ENCODE data around the gene CDH11.

CDH11 gene

DNA sequence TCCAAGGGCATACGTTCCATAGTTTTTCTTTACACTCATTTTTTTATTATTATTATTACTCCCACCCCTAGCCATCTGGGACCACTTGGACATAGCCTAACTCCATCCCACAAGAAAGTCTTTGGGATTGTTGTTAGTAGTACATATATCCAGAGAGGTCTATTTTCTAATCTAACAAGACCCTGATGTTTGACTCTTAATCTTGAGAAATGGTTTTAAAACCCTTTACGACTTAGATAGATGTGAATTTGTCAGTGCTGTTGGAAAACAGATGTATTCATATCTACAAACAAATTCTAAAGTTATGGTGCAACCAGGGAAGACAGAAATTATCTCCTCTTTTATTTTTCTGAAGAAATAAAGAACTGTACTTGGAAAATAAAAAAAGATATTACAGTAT lies 197.8 kb downstream of the CDH11 start:
- TF ChIP-seq, protein P1, sequence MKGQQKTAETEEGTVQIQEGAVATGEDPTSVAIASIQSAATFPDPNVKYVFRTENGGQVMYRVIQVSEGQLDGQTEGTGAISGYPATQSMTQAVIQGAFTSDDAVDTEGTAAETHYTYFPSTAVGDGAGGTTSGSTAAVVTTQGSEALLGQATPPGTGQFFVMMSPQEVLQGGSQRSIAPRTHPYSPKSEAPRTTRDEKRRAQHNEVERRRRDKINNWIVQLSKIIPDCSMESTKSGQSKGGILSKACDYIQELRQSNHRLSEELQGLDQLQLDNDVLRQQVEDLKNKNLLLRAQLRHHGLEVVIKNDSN (IDR thresholded peaks at IDR 0.05), result no peak
- TF ChIP-seq CREB1 (IDR thresholded peaks at IDR 0.05; ENCODE audit: low read depth), result no peak
- no peak for TF ChIP-seq TAF1 (IDR thresholded peaks at IDR 0.05; ENCODE audit: low read depth)
- TF ChIP-seq RAD21 (IDR thresholded peaks at IDR 0.05; ENCODE audit: low read depth), result no peak
- no peak for TF ChIP-seq FOXM1 (IDR thresholded peaks at IDR 0.05; ENCODE audit: borderline replicate concordance, low read depth)
- TF ChIP-seq TCF12 (IDR thresholded peaks at IDR 0.05; ENCODE audit: low read depth), result no peak
- no peak for TF ChIP-seq TEAD4 (IDR thresholded peaks at IDR 0.05)
- TF ChIP-seq ZBTB7A (IDR thresholded peaks at IDR 0.05; ENCODE audit: low read depth), result no peak
- TF ChIP-seq YY1 (IDR thresholded peaks at IDR 0.05; ENCODE audit: low read depth), result no peak
- TF ChIP-seq REST (IDR thresholded peaks at IDR 0.05; ENCODE audit: low read depth), result no peak
- TF ChIP-seq, protein P2, sequence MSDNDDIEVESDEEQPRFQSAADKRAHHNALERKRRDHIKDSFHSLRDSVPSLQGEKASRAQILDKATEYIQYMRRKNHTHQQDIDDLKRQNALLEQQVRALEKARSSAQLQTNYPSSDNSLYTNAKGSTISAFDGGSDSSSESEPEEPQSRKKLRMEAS (IDR thresholded peaks at IDR 0.05), result no peak
- TF ChIP-seq EGR1 (IDR thresholded peaks at IDR 0.05), result no peak
- no peak for TF ChIP-seq CEBPB (IDR thresholded peaks at IDR 0.05)
- no peak for TF ChIP-seq NFIC (IDR thresholded peaks at IDR 0.05)
- TF ChIP-seq EP300 (IDR thresholded peaks at IDR 0.05; ENCODE audit: borderline replicate concordance), result no peak

DNA sequence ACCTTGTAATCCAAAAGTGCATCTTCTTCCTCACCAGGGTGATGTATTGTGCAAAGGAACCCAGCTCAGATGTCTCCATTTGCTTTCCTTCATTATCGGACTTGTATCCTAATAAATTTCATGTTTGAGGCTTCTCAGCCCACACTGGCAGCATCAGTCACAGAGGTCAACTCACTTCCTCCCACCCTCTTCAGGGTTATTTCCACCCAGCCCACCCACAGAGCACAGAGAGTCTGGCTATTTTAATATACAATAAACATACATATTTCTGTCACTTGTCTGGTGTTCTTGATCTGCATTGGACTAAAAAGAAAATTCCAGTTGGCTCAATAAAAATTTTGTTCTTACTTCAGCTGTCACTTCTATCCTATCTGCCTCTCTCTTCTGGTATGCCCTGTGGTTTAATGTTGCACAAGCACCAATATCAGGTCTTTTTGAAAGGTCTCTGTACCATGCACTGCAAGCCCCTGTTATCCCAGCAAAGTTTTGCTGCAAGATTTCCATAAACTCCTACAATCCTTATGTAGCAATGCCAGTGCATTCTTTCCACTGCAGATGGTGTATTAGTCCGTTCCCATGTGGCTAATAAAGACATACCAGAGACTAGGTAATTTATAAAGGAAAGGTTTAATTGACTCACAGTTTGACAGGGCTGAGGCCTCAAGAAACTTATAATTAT lies 201.8 kb downstream of the CDH11 start:
- no peak for TF ChIP-seq TEAD4 (IDR thresholded peaks at IDR 0.05)
- no peak for TF ChIP-seq EP300 (IDR thresholded peaks at IDR 0.05; ENCODE audit: borderline replicate concordance)
- no peak for TF ChIP-seq TAF1 (IDR thresholded peaks at IDR 0.05; ENCODE audit: low read depth)
- no peak for TF ChIP-seq TCF12 (IDR thresholded peaks at IDR 0.05; ENCODE audit: low read depth)
- no peak for TF ChIP-seq ZBTB7A (IDR thresholded peaks at IDR 0.05; ENCODE audit: low read depth)
- TF ChIP-seq NFIC (IDR thresholded peaks at IDR 0.05), result no peak
- no peak for TF ChIP-seq YY1 (IDR thresholded peaks at IDR 0.05; ENCODE audit: low read depth)
- TF ChIP-seq, protein P2 (IDR thresholded peaks at IDR 0.05), result no peak
- no peak for TF ChIP-seq EGR1 (IDR thresholded peaks at IDR 0.05)
- no peak for TF ChIP-seq CEBPB (IDR thresholded peaks at IDR 0.05)
- no peak for TF ChIP-seq RAD21 (IDR thresholded peaks at IDR 0.05; ENCODE audit: low read depth)
- TF ChIP-seq, protein P1 (IDR thresholded peaks at IDR 0.05), result no peak
- no peak for TF ChIP-seq REST (IDR thresholded peaks at IDR 0.05; ENCODE audit: low read depth)
- no peak for TF ChIP-seq CREB1 (IDR thresholded peaks at IDR 0.05; ENCODE audit: low read depth)
- TF ChIP-seq FOXM1 (IDR thresholded peaks at IDR 0.05; ENCODE audit: borderline replicate concordance, low read depth), result no peak

- TF ChIP-seq, protein P1 (IDR thresholded peaks at IDR 0.05), result no peak
- no peak for TF ChIP-seq NFIC (IDR thresholded peaks at IDR 0.05)
- TF ChIP-seq TAF1 (IDR thresholded peaks at IDR 0.05; ENCODE audit: low read depth), result no peak
- TF ChIP-seq TCF12 (IDR thresholded peaks at IDR 0.05; ENCODE audit: low read depth), result no peak
Measured at GRCh38 chr16:64919141-64919540, 202.7 kb downstream of the CDH11 start.

- TF ChIP-seq YY1 (IDR thresholded peaks at IDR 0.05; ENCODE audit: low read depth) (no peak), REST (IDR thresholded peaks at IDR 0.05; ENCODE audit: low read depth) (no peak), TEAD4 (IDR thresholded peaks at IDR 0.05) (no peak), ZBTB7A (IDR thresholded peaks at IDR 0.05; ENCODE audit: low read depth) (no peak), EGR1 (IDR thresholded peaks at IDR 0.05) (no peak), NFIC (IDR thresholded peaks at IDR 0.05) (no peak), CEBPB (IDR thresholded peaks at IDR 0.05) (no peak), CREB1 (IDR thresholded peaks at IDR 0.05; ENCODE audit: low read depth) (no peak), FOXM1 (IDR thresholded peaks at IDR 0.05; ENCODE audit: borderline replicate concordance, low read depth) (no peak), TCF12 (IDR thresholded peaks at IDR 0.05; ENCODE audit: low read depth) (no peak), RAD21 (IDR thresholded peaks at IDR 0.05; ENCODE audit: low read depth) (no peak), TAF1 (IDR thresholded peaks at IDR 0.05; ENCODE audit: low read depth) (no peak)
- TF ChIP-seq, protein P2 (IDR thresholded peaks at IDR 0.05), result no peak
- TF ChIP-seq, protein P1 (IDR thresholded peaks at IDR 0.05), result no peak
Measured at GRCh38 chr16:64916051-64916450, 205.8 kb downstream of the CDH11 start.

Data from Ishikawa (cell line).